BLaER1 treated with 17β-estradiol and CSF1 and Interleukin-3, amounts not matched to agents 10 nM and 100 nM (cell line): ENCODE measurements around the gene SLC2A8.

Source experiments
- H3K27ac ChIP-seq, 11 experiments: shearing (Covaris generic); formaldehyde crosslinking; 2 replicates each; pipeline ENCODE4 v1.8.1; 2022
- H3K27me3 ChIP-seq, 11 experiments: shearing (Covaris generic); formaldehyde crosslinking; 2 replicates each; pipeline ENCODE4 v1.8.1; 2022
- H3K36me3 ChIP-seq, 11 experiments: shearing (Covaris generic); formaldehyde crosslinking; 2 replicates each; pipeline ENCODE4 v1.8.1; 2022
- H3K4me1 ChIP-seq, 10 experiments: shearing (Covaris generic); formaldehyde crosslinking; 2 replicates each; pipeline ENCODE4 v1.8.1; 2022
- H3K4me2 ChIP-seq, 11 experiments: shearing (Covaris generic); formaldehyde crosslinking; 2 replicates each; pipeline ENCODE4 v1.8.1; 2022
- H3K4me3 ChIP-seq, 10 experiments: shearing (Covaris generic); formaldehyde crosslinking; 2 replicates each; pipeline ENCODE4 v1.8.1; 2022
- H3K9ac ChIP-seq, 11 experiments: shearing (Covaris generic); formaldehyde crosslinking; 2 replicates each; pipeline ENCODE4 v1.8.1; 2022
- H3K9me3 ChIP-seq, 11 experiments: shearing (Covaris generic); formaldehyde crosslinking; replicated peaks in 1 of 11; 2 replicates each; pipeline ENCODE4 v1.8.1; 2022
- H4K20me1 ChIP-seq, 11 experiments: shearing (Covaris generic); formaldehyde crosslinking; 2 replicates each; pipeline ENCODE4 v1.8.1; 2022
- Cebpa-rat ChIP-seq, 11 experiments: shearing (Covaris generic); IDR thresholded peaks; 2 replicates each; pipeline ENCODE4 v1.8.1; 2022

SLC2A8 gene

GRCh38 chr9:127396808-127397645, at the start of gene SLC2A8:
Gene SLC2A8, plus strand, starts transcription at chr9:127397169. Its CDS starts 62 bp downstream, at chr9:127397231.
- H4K20me1 ChIP-seq, result peaks cover 0 to 46% (median 18%) of the 10 kb centered on the region in 11 experiments; a peak in 17 of 22 replicates
- peak within 1 kb of the TSS; percentile 64 to 78 (median 72) for H3K4me3 ChIP-seq
- H3K36me3 ChIP-seq, result peaks cover 0 to 22% (median 0%) of the 10 kb centered on the region in 11 experiments; a peak in 8 of 22 replicates
- peaks cover 16 to 23% (median 19%) of the 10 kb centered on the region in 10 experiments for H3K4me1 ChIP-seq
- H3K4me2 ChIP-seq, result peak within 1 kb of the TSS; percentile 94 to 100 (median 98)
- H3K27ac ChIP-seq, result peak within 1 kb of the TSS; percentile 57 to 78 (median 68); a peak in 20 of 22 replicates
- peak within 1 kb of the TSS; percentile 70 to 88 (median 80) for H3K9ac ChIP-seq
- no peak for TF ChIP-seq Cebpa-rat (IDR thresholded peaks at IDR 0.05)
- peaks cover 28 to 55% (median 44%) of the 10 kb centered on the region in 11 experiments for H3K27me3 ChIP-seq
- no peaks in the 10 kb centered on the region for H3K9me3 ChIP-seq

GRCh38 chr9:127347831-127348776, 48.9 kb upstream of the SLC2A8 start:
- no peak for TF ChIP-seq Cebpa-rat (IDR thresholded peaks at IDR 0.05)
- no peak overlapping the region for H3K27ac ChIP-seq
- H4K20me1 ChIP-seq, result no peaks in the 10 kb centered on the region
- H3K4me3 ChIP-seq, result no peak overlapping the region
- H3K27me3 ChIP-seq, result no peaks in the 10 kb centered on the region
- H3K4me2 ChIP-seq, result no peak overlapping the region
- H3K4me1 ChIP-seq, result no peaks in the 10 kb centered on the region
- 0 out of 22 replicates have a peak, but pooled peaks cover 0 to 7% (median 0%) of the 10 kb centered on the region in 11 experiments for H3K36me3 ChIP-seq
- no peaks in the 10 kb centered on the region for H3K9me3 ChIP-seq
- H3K9ac ChIP-seq, result no peak overlapping the region

- 0 out of 22 replicates have a peak, but pooled peaks cover 0 to 3% (median 0%) of the 10 kb centered on the region in 11 experiments for H3K36me3 ChIP-seq
- no peak for TF ChIP-seq Cebpa-rat (IDR thresholded peaks at IDR 0.05)
- H3K9me3 ChIP-seq, result no peaks in the 10 kb centered on the region
- no peak overlapping the region for H3K4me2 ChIP-seq
- H3K4me3 ChIP-seq, result no peak overlapping the region
- H3K4me1 ChIP-seq, result peaks cover 0 to 10% (median 7%) of the 10 kb centered on the region in 10 experiments; a peak in 13 of 20 replicates
- 0 out of 22 replicates have a peak, but pooled peaks cover 0 to 3% (median 0%) of the 10 kb centered on the region in 11 experiments for H3K27me3 ChIP-seq
- no peaks in the 10 kb centered on the region for H4K20me1 ChIP-seq
- no peak overlapping the region for H3K9ac ChIP-seq
- H3K27ac ChIP-seq, result no peak overlapping the region
These were observed 47.4 kb upstream of the SLC2A8 start for GRCh38 chr9:127349483-127350113.

- no peak overlapping the region for H3K27ac ChIP-seq
- H3K36me3 ChIP-seq, result no peaks in the 10 kb centered on the region
- H3K4me1 ChIP-seq, result peaks cover 0 to 10% (median 7%) of the 10 kb centered on the region in 10 experiments; a peak in 13 of 20 replicates
- no peaks in the 10 kb centered on the region for H4K20me1 ChIP-seq
- H3K9ac ChIP-seq, result no peak overlapping the region
- H3K9me3 ChIP-seq, result no peaks in the 10 kb centered on the region
- H3K4me2 ChIP-seq, result no peak overlapping the region
- no peak for TF ChIP-seq Cebpa-rat (IDR thresholded peaks at IDR 0.05)
- H3K27me3 ChIP-seq, result 0 out of 22 replicates have a peak, but pooled peaks cover 0 to 3% (median 0%) of the 10 kb centered on the region in 11 experiments
- H3K4me3 ChIP-seq, result no peak overlapping the region
These were observed 45.5 kb upstream of the SLC2A8 start for GRCh38 chr9:127351182-127352166.

GRCh38 chr9:127353882-127354281, 43.1 kb upstream of the SLC2A8 start:
- Histone ChIP-seq H4K20me1 (no peaks in the 10 kb centered on the region), H3K27ac (no peak overlapping the region), H3K4me2 (peak overlapping the region in 8 of 11 experiments; percentile 25 to 57 (median 41); a peak in 13 of 22 replicates), H3K4me3 (no peak overlapping the region), H3K9me3 (no peaks in the 10 kb centered on the region), H3K9ac (no peak overlapping the region), H3K4me1 (peaks cover 0 to 10% (median 7%) of the 10 kb centered on the region in 10 experiments; a peak in 13 of 20 replicates), H3K27me3 (0 out of 22 replicates have a peak, but pooled peaks cover 0 to 3% (median 0%) of the 10 kb centered on the region in 11 experiments), H3K36me3 (no peaks in the 10 kb centered on the region; a peak in 1 of 22 replicates)
- TF ChIP-seq Cebpa-rat (IDR thresholded peaks at IDR 0.05), result no peak

- no peak for TF ChIP-seq Cebpa-rat (IDR thresholded peaks at IDR 0.05)
These were observed 40.1 kb upstream of the SLC2A8 start for GRCh38 chr9:127356906-127357305.

GRCh38 chr9:127358023-127358535, 38.9 kb upstream of the SLC2A8 start:
- H3K4me2 ChIP-seq, result no peak overlapping the region
- peaks cover 9 to 33% (median 23%) of the 10 kb centered on the region in 10 experiments for H3K4me1 ChIP-seq
- H3K9me3 ChIP-seq, result no peaks in the 10 kb centered on the region
- TF ChIP-seq Cebpa-rat (IDR thresholded peaks at IDR 0.05), result no peak
- no peak overlapping the region for H3K27ac ChIP-seq
- H3K27me3 ChIP-seq, result 0 out of 22 replicates have a peak, but pooled peaks cover 0 to 3% (median 0%) of the 10 kb centered on the region in 11 experiments
- no peak overlapping the region for H3K4me3 ChIP-seq
- H3K36me3 ChIP-seq, result no peaks in the 10 kb centered on the region; a peak in 1 of 22 replicates
- no peaks in the 10 kb centered on the region; a peak in 1 of 22 replicates for H4K20me1 ChIP-seq
- no peak overlapping the region for H3K9ac ChIP-seq

More at GRCh38 chr9:127356906-127357305, 40.1 kb upstream of the SLC2A8 start:
- Histone ChIP-seq H3K9me3 (no peaks in the 10 kb centered on the region), H3K27me3 (0 out of 22 replicates have a peak, but pooled peaks cover 0 to 3% (median 0%) of the 10 kb centered on the region in 11 experiments), H3K36me3 (no peaks in the 10 kb centered on the region; a peak in 1 of 22 replicates), H3K9ac (no peak overlapping the region), H4K20me1 (no peaks in the 10 kb centered on the region), H3K4me2 (no peak overlapping the region), H3K4me1 (peaks cover 9 to 28% (median 19%) of the 10 kb centered on the region in 10 experiments), H3K27ac (no peak overlapping the region), H3K4me3 (no peak overlapping the region)
